AG04450 (cell line): ENCODE data around the gene DNAJB13. TPM values are rescaled to one million over a fixed set of nuclear protein-coding genes. Genes with fewer than 3 reads are reported as not detected.

Experiments
- CTCF ChIA-PET: fragments of 300-600, 350-600 bp; formaldehyde crosslinking; extraction: SDS; loops from one replicate; lab custom pipeline; 2022; ENCODE audit warnings: antibody characterized with exemption, inconsistent platforms; lab: Charles Lee
- POLR2A ChIA-PET: fragments of 350-600 bp; formaldehyde crosslinking; extraction: SDS; loops from one replicate; lab custom pipeline; 2021; ENCODE audit warnings: antibody characterized with exemption, inconsistent platforms; lab: Yijun Ruan, JAX
- DNase-seq: peaks from one replicate; pipeline ENCODE4 v3.0.0-alpha.2; 2011; ENCODE audit warnings: low read depth, low spot score
- H3K27ac ChIP-seq: one replicate; pipeline ENCODE4 v1.5.1; 2012; ENCODE audit warnings: low read depth, low read length, control low read depth
- H3K27me3 ChIP-seq: one replicate; pipeline ENCODE4 v1.6.0; 2012; ENCODE audit warnings: low read length; ENCODE audit not compliant: control insufficient read depth, insufficient read depth
- H3K4me3 ChIP-seq: 2 replicates; pipeline ENCODE4 v1.5.1; 2011; ENCODE audit warnings: mild to moderate bottlenecking, low read depth, low read length, control low read depth
- H3K9me3 ChIP-seq: 2 replicates; pipeline ENCODE4 v1.5.1; 2012; ENCODE audit warnings: low read length; ENCODE audit not compliant: control insufficient read depth, insufficient read depth
- CTCF ChIP-seq: IDR thresholded peaks from 2 replicates; pipeline ENCODE4 v1.5.1; 2011; ENCODE audit warnings: low read depth, low read length, control low read depth, inconsistent platforms
- polyA plus RNA-seq: library from polyadenylated mRNA; depleted of rRNA; stranded (reverse); fragments of >200 nt; gene quantifications from 2 replicates; pipeline ENCODE4 v1.2.3, GENCODE V29; 2011

DNAJB13 gene
- polyA plus RNA-seq, 1 experiment, result 0.11 TPM

GRCh38 chr11:74001822-74002286 lies 51.0 kb downstream of the DNAJB13 start:
- DNase-seq, result no peak
- Histone ChIP-seq H3K27ac (no peak overlapping the region), H3K27me3 (no peaks in the 10 kb centered on the region), H3K9me3 (no peaks in the 10 kb centered on the region; the same call in 1 of the 2 replicates), H3K4me3 (no peak overlapping the region)
- TF ChIP-seq CTCF, result no peak
- CTCF ChIA-PET, result no interaction called here
- POLR2A ChIA-PET, result no interaction called here

GRCh38 chr11:74002832-74003231 lies 52.0 kb downstream of the DNAJB13 start:
- CTCF ChIA-PET, result no interaction called here
- Histone ChIP-seq H3K27me3 (no peaks in the 10 kb centered on the region), H3K27ac (no peak overlapping the region), H3K9me3 (no peaks in the 10 kb centered on the region; the same call in 1 of the 2 replicates), H3K4me3 (no peak overlapping the region)
- POLR2A ChIA-PET, result no interaction called here
- no peak for DNase-seq
- TF ChIP-seq CTCF, result no peak

GRCh38 chr11:74004046-74004695 lies 53.3 kb downstream of the DNAJB13 start:
- no peaks in the 10 kb centered on the region; the same call in 1 of the 2 replicates for H3K9me3 ChIP-seq
- TF ChIP-seq CTCF, result no peak
- H3K27ac ChIP-seq, result no peak overlapping the region
- DNase-seq, result no peak
- ChIA-PET POLR2A (no interaction called here), CTCF (no interaction called here)
- H3K27me3 ChIP-seq, result no peaks in the 10 kb centered on the region
- no peak overlapping the region for H3K4me3 ChIP-seq

GRCh38 chr11:74004759-74005615 lies 54.2 kb downstream of the DNAJB13 start:
- Histone ChIP-seq H3K27ac (no peak overlapping the region), H3K9me3 (no peaks in the 10 kb centered on the region; the same call in 1 of the 2 replicates), H3K27me3 (no peaks in the 10 kb centered on the region), H3K4me3 (no peak overlapping the region)
- CTCF ChIA-PET, result no interaction called here
- DNase-seq, result no peak
- TF ChIP-seq CTCF, result no peak
- POLR2A ChIA-PET, result no interaction called here
